ENCODE data around the gene ACOX2.

The ACOX2 gene

GRCh38 chr3:58535531-58536500 is 1.2 kb downstream of the ACOX2 start:
- Histone ChIP-seq H3K27me3 (replicated peaks) (no peaks in the 10 kb centered on the region), H3K4me3 (ENCODE audit: low read depth, low read length) (no peak overlapping the region), H3K27ac (no peak overlapping the region), H3K36me3 (replicated peaks) (no peaks in the 10 kb centered on the region)
- TF ChIP-seq CTCF (IDR thresholded peaks at IDR 0.05; ENCODE audit: low read depth, low read length, missing control alignments): peak; percentile 6
- no peak for DNase-seq
- in situ Hi-C loops (cut with HindIII; ENCODE audit: low pct_ligation_motif_present, low sequenced_read_pairs): no loop called here

- TF ChIP-seq CTCF (IDR thresholded peaks at IDR 0.05; ENCODE audit: low read depth, low read length, missing control alignments): no peak
- in situ Hi-C loops (cut with HindIII; ENCODE audit: low pct_ligation_motif_present, low sequenced_read_pairs): no loop called here
- Histone ChIP-seq H3K4me3 (ENCODE audit: low read depth, low read length) (no peak overlapping the region), H3K27ac (no peak overlapping the region), H3K27me3 (replicated peaks) (no peaks in the 10 kb centered on the region), H3K36me3 (replicated peaks) (no peaks in the 10 kb centered on the region)
- no peak for DNase-seq
Measured at GRCh38 chr3:58534592-58535494, 2.1 kb downstream of the ACOX2 start.

GRCh38 chr3:58532794-58533220 is 4.2 kb downstream of the ACOX2 start:
- H3K27ac ChIP-seq: no peak overlapping the region
- no peak overlapping the region for H3K4me3 ChIP-seq (ENCODE audit: low read depth, low read length)
- no peaks in the 10 kb centered on the region for H3K36me3 ChIP-seq (replicated peaks)
- TF ChIP-seq CTCF (IDR thresholded peaks at IDR 0.05; ENCODE audit: low read depth, low read length, missing control alignments): peak; percentile 98
- in situ Hi-C loops (cut with HindIII; ENCODE audit: low pct_ligation_motif_present, low sequenced_read_pairs): no loop called here
- no peaks in the 10 kb centered on the region for H3K27me3 ChIP-seq (replicated peaks)
- peak; percentile 64 for DNase-seq

GRCh38 chr3:58531956-58532355 is 5.0 kb downstream of the ACOX2 start:
- in situ Hi-C loops (cut with HindIII; ENCODE audit: low pct_ligation_motif_present, low sequenced_read_pairs): no loop called here
- no peaks in the 10 kb centered on the region for H3K36me3 ChIP-seq (replicated peaks)

GRCh38 chr3:58531555-58531954 is 5.4 kb downstream of the ACOX2 start:
- TF ChIP-seq CTCF (IDR thresholded peaks at IDR 0.05; ENCODE audit: low read depth, low read length, missing control alignments): no peak
- H3K27ac ChIP-seq: no peak overlapping the region
- DNase-seq: no peak
- no peaks in the 10 kb centered on the region for H3K36me3 ChIP-seq (replicated peaks)
- in situ Hi-C loops (cut with HindIII; ENCODE audit: low pct_ligation_motif_present, low sequenced_read_pairs): no loop called here
- no peak overlapping the region for H3K4me3 ChIP-seq (ENCODE audit: low read depth, low read length)
- no peaks in the 10 kb centered on the region for H3K27me3 ChIP-seq (replicated peaks)

More at GRCh38 chr3:58531956-58532355, 5.0 kb downstream of the ACOX2 start:
- TF ChIP-seq CTCF (IDR thresholded peaks at IDR 0.05; ENCODE audit: low read depth, low read length, missing control alignments): peak; percentile 43
- Histone ChIP-seq H3K4me3 (ENCODE audit: low read depth, low read length) (no peak overlapping the region), H3K27ac (no peak overlapping the region), H3K27me3 (replicated peaks) (no peaks in the 10 kb centered on the region)
- DNase-seq: no peak
